ENCODE results near the gene CNTNAP2. TPM values are rescaled to one million over a fixed set of nuclear protein-coding genes. Genes with fewer than 3 reads are reported as not detected.

Gene CNTNAP2
- total RNA-seq, 6 experiments from 2014 or later = 1.8 to 8.1 (median 3.9) TPM

DNA sequence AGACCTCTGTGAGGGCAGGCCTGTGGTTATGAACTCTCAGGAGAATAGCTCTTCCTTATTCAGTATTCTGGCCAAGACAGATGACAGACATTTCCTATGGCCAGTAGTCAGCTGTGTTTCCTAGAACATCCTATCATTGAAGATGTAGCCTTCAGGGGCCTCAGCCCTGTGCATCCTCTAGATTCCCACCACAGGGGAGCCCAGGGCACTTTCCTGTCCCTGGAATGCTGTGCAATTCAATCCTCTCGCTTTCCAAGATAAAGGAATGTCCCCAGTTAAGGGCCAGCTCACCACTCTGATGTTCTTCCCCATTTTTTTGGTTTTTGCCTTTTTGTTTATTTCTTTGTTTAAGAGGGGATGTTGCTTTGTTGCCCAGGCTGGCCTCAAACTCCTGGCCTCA is 1895.2 kb downstream of the CNTNAP2 start:
- no peak for ATAC-seq
- TF ChIP-seq, protein P1, sequence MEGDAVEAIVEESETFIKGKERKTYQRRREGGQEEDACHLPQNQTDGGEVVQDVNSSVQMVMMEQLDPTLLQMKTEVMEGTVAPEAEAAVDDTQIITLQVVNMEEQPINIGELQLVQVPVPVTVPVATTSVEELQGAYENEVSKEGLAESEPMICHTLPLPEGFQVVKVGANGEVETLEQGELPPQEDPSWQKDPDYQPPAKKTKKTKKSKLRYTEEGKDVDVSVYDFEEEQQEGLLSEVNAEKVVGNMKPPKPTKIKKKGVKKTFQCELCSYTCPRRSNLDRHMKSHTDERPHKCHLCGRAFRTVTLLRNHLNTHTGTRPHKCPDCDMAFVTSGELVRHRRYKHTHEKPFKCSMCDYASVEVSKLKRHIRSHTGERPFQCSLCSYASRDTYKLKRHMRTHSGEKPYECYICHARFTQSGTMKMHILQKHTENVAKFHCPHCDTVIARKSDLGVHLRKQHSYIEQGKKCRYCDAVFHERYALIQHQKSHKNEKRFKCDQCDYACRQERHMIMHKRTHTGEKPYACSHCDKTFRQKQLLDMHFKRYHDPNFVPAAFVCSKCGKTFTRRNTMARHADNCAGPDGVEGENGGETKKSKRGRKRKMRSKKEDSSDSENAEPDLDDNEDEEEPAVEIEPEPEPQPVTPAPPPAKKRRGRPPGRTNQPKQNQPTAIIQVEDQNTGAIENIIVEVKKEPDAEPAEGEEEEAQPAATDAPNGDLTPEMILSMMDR (IDR thresholded peaks at IDR 0.05) = no peak
- TF ChIP-seq POLR2A (IDR thresholded peaks at IDR 0.05) = no peak
- intact Hi-C loops (cut with DNase I) = no loop called here
- Histone ChIP-seq H3K4me1 (no peaks in the 10 kb centered on the region), H3K9me3 (no peaks in the 10 kb centered on the region), H3K27ac (no peak overlapping the region), H3K27me3 (no peaks in the 10 kb centered on the region), H3K4me3 (no peak overlapping the region), H3K36me3 (no peaks in the 10 kb centered on the region)
- WGBS (ENCODE audit: insufficient coverage, low coverage, low lambda C conversion rate, missing lambda C conversion rate) = 50% methylated on average over 1 of the region's 1 CpG
- no peak for DNase-seq

DNA sequence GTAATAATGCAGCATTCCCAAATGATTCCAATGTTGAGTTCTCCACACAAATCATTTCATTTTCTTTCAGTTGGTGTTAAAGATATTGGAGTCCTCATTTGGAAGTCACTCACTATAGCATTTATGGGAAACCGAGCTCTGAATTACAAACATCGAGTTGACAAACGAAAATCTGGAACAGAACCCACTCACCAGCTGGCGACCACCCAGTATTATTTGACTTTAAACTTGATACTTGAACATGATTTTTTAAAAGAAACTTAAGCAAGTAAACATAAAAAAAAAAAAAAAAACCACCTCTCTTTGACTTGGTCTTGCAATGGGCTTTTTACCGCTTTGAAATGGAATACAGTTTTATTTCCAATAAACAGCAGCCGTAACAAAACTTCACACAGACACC is 1897.4 kb downstream of the CNTNAP2 start:
- intact Hi-C loops (cut with DNase I) = no loop called here
- Histone ChIP-seq H3K27me3 (no peaks in the 10 kb centered on the region), H3K4me3 (no peak overlapping the region), H3K4me1 (no peaks in the 10 kb centered on the region), H3K36me3 (no peaks in the 10 kb centered on the region), H3K9me3 (no peaks in the 10 kb centered on the region), H3K27ac (no peak overlapping the region)
- ATAC-seq = no peak
- DNase-seq = no peak
- TF ChIP-seq, protein P1 (IDR thresholded peaks at IDR 0.05) = no peak
- no peak for TF ChIP-seq POLR2A (IDR thresholded peaks at IDR 0.05)
- 49% methylated on average over 6 of the region's 6 CpGs for WGBS (ENCODE audit: insufficient coverage, low coverage, low lambda C conversion rate, missing lambda C conversion rate)

DNA sequence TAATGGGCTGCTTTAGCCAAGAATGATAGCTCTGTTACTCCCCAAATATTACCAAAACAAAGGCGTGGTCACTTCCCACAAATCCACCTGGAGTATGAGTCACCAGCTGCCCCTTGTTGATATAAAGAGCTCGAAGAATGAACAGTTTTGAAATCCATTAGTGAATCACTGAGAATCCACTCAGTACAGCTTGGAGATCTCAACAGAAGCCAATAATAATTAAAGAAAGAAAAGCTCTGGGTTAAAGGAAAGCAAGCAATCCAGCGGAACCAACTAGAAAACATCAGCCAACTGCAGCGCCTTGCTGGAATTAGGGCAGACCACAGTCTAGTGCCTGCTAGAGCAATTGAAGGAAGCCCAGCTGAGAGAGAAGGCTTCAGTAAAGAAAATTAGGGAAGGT is 1897.9 kb downstream of the CNTNAP2 start:
- H3K36me3 ChIP-seq = no peaks in the 10 kb centered on the region
- H3K9me3 ChIP-seq = no peaks in the 10 kb centered on the region
- WGBS (ENCODE audit: insufficient coverage, low coverage, low lambda C conversion rate, missing lambda C conversion rate) = 43% methylated on average over 4 of the region's 4 CpGs
- ATAC-seq (no peak), DNase-seq (no peak)
- no peaks in the 10 kb centered on the region for H3K4me1 ChIP-seq
- no peak overlapping the region for H3K27ac ChIP-seq
- intact Hi-C loops (cut with DNase I) = no loop called here
- no peaks in the 10 kb centered on the region for H3K27me3 ChIP-seq
- H3K4me3 ChIP-seq = no peak overlapping the region
- no peak for TF ChIP-seq POLR2A (IDR thresholded peaks at IDR 0.05)
- TF ChIP-seq, protein P1 (IDR thresholded peaks at IDR 0.05) = no peak

DNA sequence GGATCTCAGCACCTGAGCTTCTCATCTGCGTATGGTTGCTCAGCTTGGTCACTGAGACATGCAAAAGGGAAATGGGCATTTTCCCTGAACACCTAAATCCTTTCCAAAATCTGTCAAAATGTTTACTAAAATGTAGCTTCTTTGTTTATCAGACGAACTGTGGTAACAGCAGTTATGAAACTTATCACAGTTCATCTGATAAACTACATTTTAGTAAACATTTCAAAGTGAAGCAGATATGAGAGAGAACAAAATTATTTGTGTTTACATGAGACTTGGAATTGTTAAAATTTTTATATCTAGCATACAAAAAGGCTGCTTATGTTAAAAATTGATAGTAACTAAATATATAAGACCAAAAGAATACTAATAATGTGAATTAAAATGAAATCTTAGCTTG is 1900.5 kb downstream of the CNTNAP2 start:
- H3K36me3 ChIP-seq = no peaks in the 10 kb centered on the region
- WGBS (ENCODE audit: insufficient coverage, low coverage, low lambda C conversion rate, missing lambda C conversion rate) = 35% methylated on average over 2 of the region's 2 CpGs
- intact Hi-C loops (cut with DNase I) = no loop called here
- TF ChIP-seq, protein P1 (IDR thresholded peaks at IDR 0.05) = no peak
- TF ChIP-seq POLR2A (IDR thresholded peaks at IDR 0.05) = no peak
- no peaks in the 10 kb centered on the region for H3K4me1 ChIP-seq
- no peak overlapping the region for H3K4me3 ChIP-seq
- no peaks in the 10 kb centered on the region for H3K27me3 ChIP-seq
- DNase-seq (no peak), ATAC-seq (no peak)
- H3K9me3 ChIP-seq = no peaks in the 10 kb centered on the region
- H3K27ac ChIP-seq = no peak overlapping the region

DNA sequence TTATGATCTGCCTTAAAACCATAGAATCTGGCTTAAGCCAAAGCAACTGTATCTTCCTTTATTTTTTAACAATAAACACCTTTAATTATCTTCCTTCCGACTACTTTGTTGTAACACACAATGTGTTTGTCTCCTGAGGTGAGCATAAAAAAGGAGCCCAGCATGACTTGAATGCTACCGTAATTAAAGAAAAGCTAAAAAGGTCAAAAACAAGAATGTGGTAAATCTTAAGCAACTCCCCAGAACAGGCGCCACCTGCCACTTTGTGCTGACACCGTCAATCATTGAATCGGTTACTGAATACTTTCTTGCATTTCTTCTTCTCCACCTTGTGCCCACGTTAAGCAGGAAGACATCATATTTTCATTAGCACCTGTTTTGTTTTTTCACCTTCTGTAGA is 1904.1 kb downstream of the CNTNAP2 start:
- WGBS (ENCODE audit: insufficient coverage, low coverage, low lambda C conversion rate, missing lambda C conversion rate) = 45% methylated on average over 6 of the region's 6 CpGs
- Histone ChIP-seq H3K9me3 (no peaks in the 10 kb centered on the region), H3K4me3 (no peak overlapping the region), H3K27me3 (no peaks in the 10 kb centered on the region), H3K27ac (no peak overlapping the region), H3K4me1 (no peaks in the 10 kb centered on the region), H3K36me3 (no peaks in the 10 kb centered on the region)
- no peak for ATAC-seq
- intact Hi-C loops (cut with DNase I) = no loop called here
- no peak for DNase-seq
- no peak for TF ChIP-seq POLR2A (IDR thresholded peaks at IDR 0.05)
- TF ChIP-seq, protein P1 (IDR thresholded peaks at IDR 0.05) = no peak
